Gastrocnemius medialis (tissue), 4 donors: Measurements from ENCODE around the gene MICALL2. TPM values are rescaled to one million over a fixed set of nuclear protein-coding genes. Genes with fewer than 3 reads are reported as not detected.

Source experiments
- ATAC-seq, 2 donors: fragments of 150-250 bp; one replicate each; pipeline ENCODE4 v1.9.1; 2016
- DNase-seq, 2 donors: peaks; one replicate each; pipeline ENCODE4 v3.0.0-alpha.2; 2019
- H3K27ac ChIP-seq, 4 donors: fragments of 200-600 bp; sonication (generic); 1 replicate in 1 of 4; 2 replicates in 3 of 4; pipeline ENCODE4 v1.5.1; 2016 to 2018; ENCODE audit warnings: mild to moderate bottlenecking in 2 of 4, moderate library complexity in 1 of 4
- H3K27me3 ChIP-seq, 3 donors: fragments of 200-600 bp; sonication (generic) in 2 of 3; 1 replicate in 1 of 3; 2 replicates in 2 of 3; pipeline versions ENCODE4 v1.5.1 to v1.6.0; 2016 to 2019; ENCODE audit warnings: mild to moderate bottlenecking in 1 of 3, moderate library complexity in 1 of 3
- H3K36me3 ChIP-seq, 2 donors: fragments of 200-600 bp; sonication (generic) in 1 of 2; one replicate each; pipeline ENCODE4 v1.5.1; 2017 to 2018
- H3K4me1 ChIP-seq, 2 donors: fragments of 200-600 bp; sonication (generic) in 1 of 2; one replicate each; pipeline ENCODE4 v1.5.1; 2016 to 2017; ENCODE audit warnings: mild to moderate bottlenecking in 2 of 2
- H3K4me3 ChIP-seq, 4 donors: fragments of 200-600 bp; sonication (generic) in 3 of 4; 1 replicate in 1 of 4; 2 replicates in 3 of 4; pipeline ENCODE4 v1.5.1; 2016 to 2019; ENCODE audit warnings: mild to moderate bottlenecking in 2 of 4
- H3K9me3 ChIP-seq, 3 donors: fragments of 200-600 bp; sonication (generic) in 2 of 3; 1 replicate in 1 of 3; 2 replicates in 2 of 3; pipeline ENCODE4 v1.5.1; 2016 to 2019
- POLR2A ChIP-seq, 2 donors: fragments of 450-650 bp; IDR thresholded peaks; one replicate each; pipeline ENCODE4 v1.6.1; 2017; ENCODE audit warnings: antibody characterized with exemption in 2 of 2, mild to moderate bottlenecking in 2 of 2, moderate library complexity in 2 of 2
- in situ Hi-C, 4 donors: fragments of 200-750 bp; cut with MboI; loops; one replicate each; pipeline versions ENCODE4 v1.15.0 to v1.8.0; 2017; ENCODE audit warnings: low sequenced_read_pairs in 4 of 4
- intact Hi-C: fragments of 100-400 bp; cut with DNase I; formaldehyde crosslinking; loops from one replicate; pipeline ENCODE4 v1.15.1; 2023; ENCODE audit warnings: low total_unique reads
- total RNA-seq, 4 donors: library from RNA; depleted of rRNA; stranded (reverse); fragments of >200 nt; gene quantifications; one replicate each; pipeline versions ENCODE4 v1.1.0 to v1.2.3, GENCODE V29; 2016
- TF ChIP-seq, protein P1 (sequence below), 5 experiments: fragments of 450-650 bp in 3 of 5; fragments of 200-600 bp in 2 of 5; sonication (generic) in 2 of 5; IDR thresholded peaks in 4 of 5; conservative IDR thresholded peaks in 1 of 5; 1 replicate in 4 of 5; 2 replicates in 1 of 5; pipeline ENCODE4 v1.5.1; 2016 to 2019; ENCODE audit warnings: antibody characterized with exemption in 5 of 5, mild to moderate bottlenecking in 3 of 5, moderate library complexity in 3 of 5

The MICALL2 gene
- total RNA-seq, 4 donors from 2014 or later, result 1.6 to 4.8 (median 2.4) TPM

DNA sequence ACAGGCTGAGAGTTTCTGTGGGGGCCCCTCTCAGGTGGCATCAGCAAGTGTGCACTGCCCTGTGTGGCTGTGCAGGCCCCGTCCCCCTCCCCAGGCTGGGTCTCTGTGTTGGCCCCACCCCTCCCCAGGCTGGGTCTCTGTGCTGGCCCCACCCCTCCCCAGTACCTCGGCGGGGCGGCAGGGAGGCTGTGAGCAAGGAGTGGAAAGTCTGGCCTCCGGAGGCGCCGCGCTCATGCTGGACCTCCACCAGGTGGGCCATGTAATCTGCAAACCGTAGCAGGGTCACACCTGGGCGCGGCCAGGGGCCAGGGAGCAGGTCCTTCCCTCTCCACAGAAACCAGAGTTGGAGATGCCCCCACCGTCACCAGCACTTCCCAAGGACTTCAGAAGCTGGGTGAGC is 21.4 kb upstream of the MICALL2 start:
- DNase-seq (no peak), ATAC-seq (no peak)
- TF ChIP-seq, protein P1, sequence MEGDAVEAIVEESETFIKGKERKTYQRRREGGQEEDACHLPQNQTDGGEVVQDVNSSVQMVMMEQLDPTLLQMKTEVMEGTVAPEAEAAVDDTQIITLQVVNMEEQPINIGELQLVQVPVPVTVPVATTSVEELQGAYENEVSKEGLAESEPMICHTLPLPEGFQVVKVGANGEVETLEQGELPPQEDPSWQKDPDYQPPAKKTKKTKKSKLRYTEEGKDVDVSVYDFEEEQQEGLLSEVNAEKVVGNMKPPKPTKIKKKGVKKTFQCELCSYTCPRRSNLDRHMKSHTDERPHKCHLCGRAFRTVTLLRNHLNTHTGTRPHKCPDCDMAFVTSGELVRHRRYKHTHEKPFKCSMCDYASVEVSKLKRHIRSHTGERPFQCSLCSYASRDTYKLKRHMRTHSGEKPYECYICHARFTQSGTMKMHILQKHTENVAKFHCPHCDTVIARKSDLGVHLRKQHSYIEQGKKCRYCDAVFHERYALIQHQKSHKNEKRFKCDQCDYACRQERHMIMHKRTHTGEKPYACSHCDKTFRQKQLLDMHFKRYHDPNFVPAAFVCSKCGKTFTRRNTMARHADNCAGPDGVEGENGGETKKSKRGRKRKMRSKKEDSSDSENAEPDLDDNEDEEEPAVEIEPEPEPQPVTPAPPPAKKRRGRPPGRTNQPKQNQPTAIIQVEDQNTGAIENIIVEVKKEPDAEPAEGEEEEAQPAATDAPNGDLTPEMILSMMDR (IDR thresholded peaks at IDR 0.05 in 4 of 5, conservative IDR thresholded peaks at IDR 0.05 in 1 of 5), result no peak
- TF ChIP-seq POLR2A (IDR thresholded peaks at IDR 0.05), result no peak
- H3K4me1 ChIP-seq, result no peaks in the 10 kb centered on the region
- intact Hi-C loops (no loop called here), in situ Hi-C loops (no loop called here)
- no peaks in the 10 kb centered on the region for H3K27me3 ChIP-seq
- H3K36me3 ChIP-seq, result peaks cover 0 to 98% of the 10 kb centered on the region in 2 donors
- no peaks in the 10 kb centered on the region for H3K9me3 ChIP-seq
- no peak overlapping the region for H3K4me3 ChIP-seq
- H3K27ac ChIP-seq, result no peak overlapping the region

DNA sequence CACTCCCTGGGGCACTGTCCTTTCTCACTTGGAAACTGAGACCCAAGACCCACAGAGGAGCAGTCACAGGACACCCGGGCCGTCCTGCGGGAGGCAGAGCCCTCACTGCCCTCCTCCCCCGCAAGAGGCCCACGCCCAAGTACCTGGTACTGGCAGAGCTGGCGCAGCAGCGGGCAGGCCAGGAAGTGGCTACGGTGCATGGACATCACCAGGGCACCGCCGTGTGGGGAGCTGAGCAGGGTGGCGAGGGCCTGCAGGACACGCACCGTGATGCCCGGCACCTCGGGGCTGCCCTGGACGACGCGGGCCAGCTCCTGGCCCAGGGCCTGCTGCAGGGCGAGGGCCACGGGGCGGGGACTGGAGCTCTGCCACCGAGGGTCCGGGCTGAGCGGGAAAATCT is 20.0 kb upstream of the MICALL2 start:
- in situ Hi-C loops, result no loop called here
- H3K27me3 ChIP-seq, result no peaks in the 10 kb centered on the region
- no peaks in the 10 kb centered on the region for H3K4me1 ChIP-seq
- peaks cover 0 to 96% of the 10 kb centered on the region in 2 donors for H3K36me3 ChIP-seq
- intact Hi-C loops, result no loop called here
- no peak overlapping the region for H3K4me3 ChIP-seq
- DNase-seq, result no peak
- H3K27ac ChIP-seq, result no peak overlapping the region
- TF ChIP-seq, protein P1 (IDR thresholded peaks at IDR 0.05 in 4 of 5, conservative IDR thresholded peaks at IDR 0.05 in 1 of 5), result no peak
- H3K9me3 ChIP-seq, result no peaks in the 10 kb centered on the region
- no peak for ATAC-seq

DNA sequence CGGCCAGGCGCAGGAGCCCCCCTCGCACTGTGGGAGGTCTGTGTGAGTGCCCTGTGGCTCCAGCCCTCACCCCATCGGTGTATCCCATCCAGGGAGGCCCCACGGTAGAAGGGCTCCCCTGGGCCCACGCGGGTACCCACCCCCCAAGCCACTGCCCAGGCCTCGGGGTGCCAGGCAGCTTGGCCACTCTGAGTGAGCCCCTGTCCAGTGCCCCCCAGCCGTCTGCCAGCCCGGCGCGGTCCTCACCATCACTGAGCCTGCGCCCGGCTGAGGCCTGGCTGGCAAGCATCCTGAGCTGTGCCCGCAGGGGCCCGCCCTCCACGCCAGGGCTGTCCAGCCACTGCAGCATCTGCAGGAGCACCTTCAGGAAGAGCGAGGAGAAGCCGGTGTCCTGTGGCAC is 19.2 kb upstream of the MICALL2 start:
- DNase-seq (no peak), ATAC-seq (no peak)
- intact Hi-C loops, result no loop called here
- H3K27ac ChIP-seq, result no peak overlapping the region
- in situ Hi-C loops, result no loop called here
- peaks cover 0 to 92% of the 10 kb centered on the region in 2 donors for H3K36me3 ChIP-seq
- H3K27me3 ChIP-seq, result no peaks in the 10 kb centered on the region
- no peaks in the 10 kb centered on the region for H3K9me3 ChIP-seq
- no peak overlapping the region for H3K4me3 ChIP-seq
- TF ChIP-seq, protein P1 (IDR thresholded peaks at IDR 0.05 in 4 of 5, conservative IDR thresholded peaks at IDR 0.05 in 1 of 5), result no peak
- TF ChIP-seq POLR2A (IDR thresholded peaks at IDR 0.05), result no peak
- H3K4me1 ChIP-seq, result no peaks in the 10 kb centered on the region

DNA sequence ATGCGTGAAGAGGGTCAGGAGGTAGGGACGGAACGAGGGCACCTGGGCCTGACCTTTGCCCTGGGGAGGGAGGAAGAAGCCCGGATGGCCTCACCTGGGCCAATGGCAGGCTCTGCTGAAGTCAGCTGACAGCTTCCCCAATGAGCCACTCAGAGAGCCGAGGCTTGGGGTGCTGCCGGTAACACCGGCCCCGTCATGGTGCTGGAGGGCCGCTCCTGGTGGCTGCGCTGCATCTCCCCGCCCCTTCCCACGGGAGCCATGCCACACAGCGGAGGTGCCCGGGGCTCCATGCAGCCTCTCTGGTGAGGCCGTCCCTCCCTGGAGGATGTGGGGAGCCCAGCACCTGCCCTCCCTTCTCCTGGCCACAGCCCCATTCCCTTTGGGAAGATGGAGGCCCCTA is 17.6 kb upstream of the MICALL2 start:
- H3K36me3 ChIP-seq, result peaks cover 0 to 91% of the 10 kb centered on the region in 2 donors
- intact Hi-C loops, result no loop called here
- H3K27ac ChIP-seq, result no peak overlapping the region
- no peak for DNase-seq
- H3K27me3 ChIP-seq, result no peaks in the 10 kb centered on the region
- H3K9me3 ChIP-seq, result no peaks in the 10 kb centered on the region
- TF ChIP-seq, protein P1 (IDR thresholded peaks at IDR 0.05 in 4 of 5, conservative IDR thresholded peaks at IDR 0.05 in 1 of 5), result no peak
- no peak for TF ChIP-seq POLR2A (IDR thresholded peaks at IDR 0.05)
- H3K4me3 ChIP-seq, result no peak overlapping the region
- ATAC-seq, result no peak
- in situ Hi-C loops, result no loop called here
- H3K4me1 ChIP-seq, result no peaks in the 10 kb centered on the region

DNA sequence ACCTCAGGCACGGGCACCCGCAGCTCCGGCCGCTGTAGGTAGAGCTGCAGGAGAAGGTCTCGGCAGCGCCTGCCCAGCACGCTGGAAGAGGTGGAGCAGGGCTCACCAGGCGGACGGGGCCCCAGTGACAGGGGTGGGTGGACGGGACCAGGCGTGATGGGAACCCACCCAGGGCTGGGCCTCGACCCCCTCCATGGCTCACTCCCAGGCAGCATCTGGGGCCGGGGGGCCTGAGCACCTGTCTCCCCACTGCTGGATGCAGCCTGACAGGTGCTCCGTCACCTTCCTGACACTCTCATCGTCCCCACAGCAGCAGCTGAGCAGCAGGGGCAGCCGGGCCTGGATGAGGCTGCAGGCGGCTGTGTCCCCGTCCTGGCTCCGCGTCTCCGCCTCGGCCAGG is 16.7 kb upstream of the MICALL2 start:
- no peak for TF ChIP-seq POLR2A (IDR thresholded peaks at IDR 0.05)
- TF ChIP-seq, protein P1 (IDR thresholded peaks at IDR 0.05 in 4 of 5, conservative IDR thresholded peaks at IDR 0.05 in 1 of 5), result no peak
- H3K9me3 ChIP-seq, result no peaks in the 10 kb centered on the region
- ATAC-seq (no peak), DNase-seq (no peak)
- no peaks in the 10 kb centered on the region for H3K27me3 ChIP-seq
- peaks cover 0 to 89% of the 10 kb centered on the region in 2 donors for H3K36me3 ChIP-seq
- no peak overlapping the region for H3K27ac ChIP-seq
- H3K4me3 ChIP-seq, result no peak overlapping the region
- H3K4me1 ChIP-seq, result no peaks in the 10 kb centered on the region
- intact Hi-C loops, result no loop called here
- in situ Hi-C loops, result no loop called here
